ENCODE data around the gene SP1.

The SP1 gene

GRCh38 chr12:53378724-53379388, 1.1 kb upstream of the SP1 start (continued):
- peak; percentile 73 for TF ChIP-seq ZNF692 (tag by site-specific recombination; IDR thresholded peaks at IDR 0.05)
- peak; percentile 55 for TF ChIP-seq KLF10 (tag by site-specific recombination; IDR thresholded peaks at IDR 0.05)
- peak; percentile 41; the same call in 1 of the 2 replicates for TF ChIP-seq ZBTB17 (tag by site-specific recombination; IDR thresholded peaks at IDR 0.05)
- no peak for TF ChIP-seq REPIN1 (tag by site-specific recombination; IDR thresholded peaks at IDR 0.05; ENCODE audit: low read depth)
- TF ChIP-seq ZNF660 (tag by site-specific recombination; IDR thresholded peaks at IDR 0.05): peak; percentile 96
- TF ChIP-seq ZIC2 (tag by site-specific recombination; IDR thresholded peaks at IDR 0.05): peak; percentile 42; the same call in 1 of the 2 replicates
- peak; percentile 2 for TF ChIP-seq ZBTB26 (tag by site-specific recombination; optimal IDR thresholded peaks at IDR 0.05)
- TF ChIP-seq MZF1 (tag by site-specific recombination; IDR thresholded peaks at IDR 0.05; ENCODE audit: borderline replicate concordance): no peak
- peak; percentile 57; the same call in 1 of the 2 replicates for TF ChIP-seq ZNF24 (tag by site-specific recombination; IDR thresholded peaks at IDR 0.05)
- 0 out of 2 replicates have a peak, but pooled peaks have one; percentile 27 for TF ChIP-seq ZNF610 (tag by site-specific recombination; IDR thresholded peaks at IDR 0.05; ENCODE audit: borderline replicate concordance)
- TF ChIP-seq ZNF449 (tag by site-specific recombination; IDR thresholded peaks at IDR 0.05): peak; percentile 17; the same call in 1 of the 2 replicates
- TF ChIP-seq ZNF76 (tag by site-specific recombination; IDR thresholded peaks at IDR 0.05; ENCODE audit: borderline replicate concordance, low read depth): peak; percentile 69; the same call in 1 of the 2 replicates
- TF ChIP-seq ZNF600 (tag by site-specific recombination; IDR thresholded peaks at IDR 0.05): no peak
- TF ChIP-seq ZNF239 (tag by site-specific recombination; IDR thresholded peaks at IDR 0.05): 0 out of 2 replicates have a peak, but pooled peaks have one; percentile 32
- TF ChIP-seq ZFP69B (tag by site-specific recombination; IDR thresholded peaks at IDR 0.05): no peak
- TF ChIP-seq PATZ1 (tag by site-specific recombination; IDR thresholded peaks at IDR 0.05): peak; percentile 45
- TF ChIP-seq ZNF830 (tag by site-specific recombination; IDR thresholded peaks at IDR 0.05; ENCODE audit: low read depth): no peak
- TF ChIP-seq SP7 (tag by site-specific recombination; IDR thresholded peaks at IDR 0.05): peak; percentile 69; the same call in 1 of the 2 replicates
- TF ChIP-seq ZNF670 (tag by site-specific recombination; IDR thresholded peaks at IDR 0.05; ENCODE audit: low read depth): no peak
- 0 out of 2 replicates have a peak, but pooled peaks have one; percentile 13 for TF ChIP-seq ZSCAN30 (tag by site-specific recombination; IDR thresholded peaks at IDR 0.05)
- TF ChIP-seq YY2 (tag by site-specific recombination; IDR thresholded peaks at IDR 0.05): peak; percentile 57; the same call in 1 of the 2 replicates
- peak; percentile 32; the same call in 1 of the 2 replicates for TF ChIP-seq REST (tag by site-specific recombination; IDR thresholded peaks at IDR 0.05)
- 0 out of 2 replicates have a peak, but pooled peaks have one; percentile 46 for TF ChIP-seq ZNF394 (tag by site-specific recombination; IDR thresholded peaks at IDR 0.05; ENCODE audit: borderline replicate concordance)

Data from HEK293 (cell line).